HepG2 (cell line): ENCODE results near the gene RCC1. TPM values are rescaled to one million over a fixed set of nuclear protein-coding genes. Genes with fewer than 3 reads are reported as not detected.

ENCODE experiments used
- GTF2F1 ChIP-seq: fragments of 150-350 bp; IDR thresholded peaks from 2 replicates; pipeline ENCODE4 v1.6.1; 2014; ENCODE audit warnings: low read length
- HNF4G ChIP-seq, 2 experiments: sonication (generic) in 1 of 2; formaldehyde crosslinking in 1 of 2; IDR thresholded peaks; 2 replicates each; pipeline versions ENCODE4 v1.4.0 to v1.6.1; 2011 to 2020; ENCODE audit warnings: borderline replicate concordance in 2 of 2, low read depth in 2 of 2, mild to moderate bottlenecking in 2 of 2, low read length in 1 of 2, missing genetic modification reagents in 1 of 2, moderate library complexity in 1 of 2
- ZBTB38 ChIP-seq: sonication (generic); formaldehyde crosslinking; IDR thresholded peaks from 2 replicates; pipeline ENCODE4 v1.5.1; 2020; ENCODE audit warnings: mild to moderate bottlenecking, missing genetic modification reagents
- ZNF275 ChIP-seq: sonication (generic); formaldehyde crosslinking; IDR thresholded peaks from 2 replicates; pipeline ENCODE4 v1.8.0; 2022; ENCODE audit warnings: missing genetic modification reagents, mild to moderate bottlenecking, inconsistent platforms, borderline replicate concordance
- ZNF33B ChIP-seq: sonication (generic); formaldehyde crosslinking; IDR thresholded peaks from 2 replicates; pipeline ENCODE4 v1.5.1; 2020; ENCODE audit warnings: mild to moderate bottlenecking, missing genetic modification reagents
- ZNF878 ChIP-seq: sonication (generic); formaldehyde crosslinking; IDR thresholded peaks from 2 replicates; pipeline ENCODE4 v1.8.1; 2023; ENCODE audit warnings: mild to moderate bottlenecking, missing genetic modification reagents, moderate library complexity
- ZSCAN21 ChIP-seq: sonication (generic); formaldehyde crosslinking; IDR thresholded peaks from 2 replicates; pipeline ENCODE4 v1.8.0; 2022; ENCODE audit warnings: mild to moderate bottlenecking, missing genetic modification reagents, moderate library complexity, borderline replicate concordance
- polyA plus RNA-seq, 8 experiments: library from polyadenylated mRNA; depleted of rRNA in 3 of 8; stranded (reverse) in 7 of 8; unstranded in 1 of 8; fragments of >200 nt; fragmentation: Illumina TruSeq in 4 of 8; extraction: Trizol in 4 of 8; gene quantifications; 2 replicates each; pipeline versions ENCODE4 v1.2.1 to v1.2.3, GENCODE V29; 2011 to 2016; ENCODE audit warnings: low read depth in 4 of 8, missing spikeins in 1 of 8, mixed read lengths in 1 of 8; ENCODE audit not compliant: insufficient read depth in 1 of 8
- total RNA-seq, 5 experiments: library from RNA; depleted of rRNA; stranded (reverse); fragments of >200 nt; fragmentation: Illumina TruSeq; extraction: Trizol; gene quantifications; 2 replicates each; pipeline ENCODE4 v1.2.3, GENCODE V29; 2016; ENCODE audit warnings: low read depth in 1 of 5
- TF ChIP-seq, protein P1 (sequence below): sonication (generic); formaldehyde crosslinking; conservative IDR thresholded peaks from 2 replicates; pipeline ENCODE4 v1.8.0; 2022; ENCODE audit warnings: missing genetic modification reagents
- TF ChIP-seq, protein P2 (sequence below): IDR thresholded peaks from 2 replicates; pipeline ENCODE4 v1.6.1; 2016; ENCODE audit warnings: low read depth
- TF ChIP-seq, protein P3 (sequence below): sonication (generic); formaldehyde crosslinking; IDR thresholded peaks from 2 replicates; pipeline ENCODE4 v1.5.1; 2020; ENCODE audit warnings: mild to moderate bottlenecking, moderate library complexity, missing genetic modification reagents
- TF ChIP-seq, protein P4 (sequence below): sonication (generic); formaldehyde crosslinking; IDR thresholded peaks from 2 replicates; pipeline ENCODE4 v1.5.0; 2020; ENCODE audit warnings: mild to moderate bottlenecking, missing genetic modification reagents, borderline replicate concordance

RCC1 gene
- total and polyA plus RNA-seq, 2 of the 13 experiments (the other 11 are each of a cell fraction or from before 2014, with no cell fraction given), result 47.2 to 80.8 TPM

DNA sequence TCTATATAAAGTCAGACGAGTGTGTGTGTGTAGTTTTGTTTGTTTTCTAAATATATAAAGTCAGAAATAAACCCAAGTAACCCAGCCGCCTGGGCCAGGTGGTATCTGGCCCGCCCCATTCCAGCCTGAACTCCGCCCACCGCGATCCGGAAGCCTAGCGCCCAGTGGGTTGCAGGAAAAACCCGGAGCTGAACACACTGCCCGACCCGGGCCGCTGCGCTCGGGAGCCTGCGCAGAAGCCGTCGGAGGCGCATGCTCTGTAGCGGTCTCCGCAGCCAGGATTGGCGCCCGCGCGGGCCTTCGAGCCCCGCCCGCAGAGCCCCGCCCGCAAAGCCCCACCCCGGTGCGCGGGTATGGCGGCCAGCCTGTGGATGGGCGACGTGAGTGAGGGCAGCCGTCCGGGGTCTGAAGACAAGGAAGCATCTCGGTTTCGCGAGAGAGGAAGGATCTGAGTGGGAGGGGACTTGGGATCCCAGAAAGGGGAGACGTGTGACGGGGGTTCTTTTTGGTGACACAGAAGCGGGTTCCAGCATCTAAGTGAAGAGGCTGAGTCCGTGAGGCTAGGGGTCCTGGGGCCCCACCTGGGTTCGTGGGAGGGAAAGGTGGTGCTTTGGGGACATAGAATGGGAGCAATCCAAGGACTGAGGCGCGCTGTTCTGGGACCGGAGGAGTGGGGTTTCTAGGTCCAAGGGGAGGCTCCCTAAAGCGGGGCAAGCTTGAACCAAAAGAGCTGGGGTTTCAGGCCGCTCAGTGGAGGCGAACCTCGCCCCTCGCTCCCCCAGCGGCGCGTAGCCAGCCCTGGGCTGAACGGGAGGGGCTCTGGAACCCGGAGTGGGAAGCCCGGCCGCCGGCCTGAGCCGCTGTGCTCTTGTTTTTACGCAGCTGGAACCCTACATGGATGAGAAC lies 47.2 kb downstream of the RCC1 start, which contains the start of gene TRNAU1AP (continued):
- TF ChIP-seq, protein P1, sequence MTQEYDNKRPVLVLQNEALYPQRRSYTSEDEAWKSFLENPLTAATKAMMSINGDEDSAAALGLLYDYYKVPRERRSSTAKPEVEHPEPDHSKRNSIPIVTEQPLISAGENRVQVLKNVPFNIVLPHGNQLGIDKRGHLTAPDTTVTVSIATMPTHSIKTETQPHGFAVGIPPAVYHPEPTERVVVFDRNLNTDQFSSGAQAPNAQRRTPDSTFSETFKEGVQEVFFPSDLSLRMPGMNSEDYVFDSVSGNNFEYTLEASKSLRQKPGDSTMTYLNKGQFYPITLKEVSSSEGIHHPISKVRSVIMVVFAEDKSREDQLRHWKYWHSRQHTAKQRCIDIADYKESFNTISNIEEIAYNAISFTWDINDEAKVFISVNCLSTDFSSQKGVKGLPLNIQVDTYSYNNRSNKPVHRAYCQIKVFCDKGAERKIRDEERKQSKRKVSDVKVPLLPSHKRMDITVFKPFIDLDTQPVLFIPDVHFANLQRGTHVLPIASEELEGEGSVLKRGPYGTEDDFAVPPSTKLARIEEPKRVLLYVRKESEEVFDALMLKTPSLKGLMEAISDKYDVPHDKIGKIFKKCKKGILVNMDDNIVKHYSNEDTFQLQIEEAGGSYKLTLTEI (CRISPR knock-in tag), result no peak
- 0 out of 2 replicates have a peak, but pooled peaks have one; percentile 48 for TF ChIP-seq ZSCAN21
- TF ChIP-seq ZNF33B (CRISPR knock-in tag), result peak; percentile 81; the same call in 1 of the 2 replicates
- TF ChIP-seq, protein P2, sequence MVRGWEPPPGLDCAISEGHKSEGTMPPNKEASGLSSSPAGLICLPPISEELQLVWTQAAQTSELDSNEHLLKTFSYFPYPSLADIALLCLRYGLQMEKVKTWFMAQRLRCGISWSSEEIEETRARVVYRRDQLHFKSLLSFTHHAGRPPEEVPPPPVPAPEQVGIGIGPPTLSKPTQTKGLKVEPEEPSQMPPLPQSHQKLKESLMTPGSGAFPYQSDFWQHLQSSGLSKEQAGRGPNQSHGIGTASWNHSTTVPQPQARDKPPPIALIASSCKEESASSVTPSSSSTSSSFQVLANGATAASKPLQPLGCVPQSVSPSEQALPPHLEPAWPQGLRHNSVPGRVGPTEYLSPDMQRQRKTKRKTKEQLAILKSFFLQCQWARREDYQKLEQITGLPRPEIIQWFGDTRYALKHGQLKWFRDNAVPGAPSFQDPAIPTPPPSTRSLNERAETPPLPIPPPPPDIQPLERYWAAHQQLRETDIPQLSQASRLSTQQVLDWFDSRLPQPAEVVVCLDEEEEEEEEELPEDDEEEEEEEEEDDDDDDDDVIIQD (CRISPR knock-in tag), result peak; percentile 65; the same call in 1 of the 2 replicates
- TF ChIP-seq ZNF275 (CRISPR knock-in tag), result peak; percentile 83
- TF ChIP-seq, protein P3, sequence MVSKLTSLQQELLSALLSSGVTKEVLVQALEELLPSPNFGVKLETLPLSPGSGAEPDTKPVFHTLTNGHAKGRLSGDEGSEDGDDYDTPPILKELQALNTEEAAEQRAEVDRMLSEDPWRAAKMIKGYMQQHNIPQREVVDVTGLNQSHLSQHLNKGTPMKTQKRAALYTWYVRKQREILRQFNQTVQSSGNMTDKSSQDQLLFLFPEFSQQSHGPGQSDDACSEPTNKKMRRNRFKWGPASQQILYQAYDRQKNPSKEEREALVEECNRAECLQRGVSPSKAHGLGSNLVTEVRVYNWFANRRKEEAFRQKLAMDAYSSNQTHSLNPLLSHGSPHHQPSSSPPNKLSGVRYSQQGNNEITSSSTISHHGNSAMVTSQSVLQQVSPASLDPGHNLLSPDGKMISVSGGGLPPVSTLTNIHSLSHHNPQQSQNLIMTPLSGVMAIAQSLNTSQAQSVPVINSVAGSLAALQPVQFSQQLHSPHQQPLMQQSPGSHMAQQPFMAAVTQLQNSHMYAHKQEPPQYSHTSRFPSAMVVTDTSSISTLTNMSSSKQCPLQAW (CRISPR knock-in tag), result peak; percentile 56
- no peak for TF ChIP-seq HNF4G (IDR thresholded peaks at IDR 0.05; ENCODE audit: borderline replicate concordance, low read depth, low read length)
- peak; percentile 46; the same call in 1 of the 2 replicates for TF ChIP-seq HNF4G (CRISPR knock-in tag; IDR thresholded peaks at IDR 0.05; ENCODE audit: borderline replicate concordance, low read depth)
- TF ChIP-seq, protein P4, sequence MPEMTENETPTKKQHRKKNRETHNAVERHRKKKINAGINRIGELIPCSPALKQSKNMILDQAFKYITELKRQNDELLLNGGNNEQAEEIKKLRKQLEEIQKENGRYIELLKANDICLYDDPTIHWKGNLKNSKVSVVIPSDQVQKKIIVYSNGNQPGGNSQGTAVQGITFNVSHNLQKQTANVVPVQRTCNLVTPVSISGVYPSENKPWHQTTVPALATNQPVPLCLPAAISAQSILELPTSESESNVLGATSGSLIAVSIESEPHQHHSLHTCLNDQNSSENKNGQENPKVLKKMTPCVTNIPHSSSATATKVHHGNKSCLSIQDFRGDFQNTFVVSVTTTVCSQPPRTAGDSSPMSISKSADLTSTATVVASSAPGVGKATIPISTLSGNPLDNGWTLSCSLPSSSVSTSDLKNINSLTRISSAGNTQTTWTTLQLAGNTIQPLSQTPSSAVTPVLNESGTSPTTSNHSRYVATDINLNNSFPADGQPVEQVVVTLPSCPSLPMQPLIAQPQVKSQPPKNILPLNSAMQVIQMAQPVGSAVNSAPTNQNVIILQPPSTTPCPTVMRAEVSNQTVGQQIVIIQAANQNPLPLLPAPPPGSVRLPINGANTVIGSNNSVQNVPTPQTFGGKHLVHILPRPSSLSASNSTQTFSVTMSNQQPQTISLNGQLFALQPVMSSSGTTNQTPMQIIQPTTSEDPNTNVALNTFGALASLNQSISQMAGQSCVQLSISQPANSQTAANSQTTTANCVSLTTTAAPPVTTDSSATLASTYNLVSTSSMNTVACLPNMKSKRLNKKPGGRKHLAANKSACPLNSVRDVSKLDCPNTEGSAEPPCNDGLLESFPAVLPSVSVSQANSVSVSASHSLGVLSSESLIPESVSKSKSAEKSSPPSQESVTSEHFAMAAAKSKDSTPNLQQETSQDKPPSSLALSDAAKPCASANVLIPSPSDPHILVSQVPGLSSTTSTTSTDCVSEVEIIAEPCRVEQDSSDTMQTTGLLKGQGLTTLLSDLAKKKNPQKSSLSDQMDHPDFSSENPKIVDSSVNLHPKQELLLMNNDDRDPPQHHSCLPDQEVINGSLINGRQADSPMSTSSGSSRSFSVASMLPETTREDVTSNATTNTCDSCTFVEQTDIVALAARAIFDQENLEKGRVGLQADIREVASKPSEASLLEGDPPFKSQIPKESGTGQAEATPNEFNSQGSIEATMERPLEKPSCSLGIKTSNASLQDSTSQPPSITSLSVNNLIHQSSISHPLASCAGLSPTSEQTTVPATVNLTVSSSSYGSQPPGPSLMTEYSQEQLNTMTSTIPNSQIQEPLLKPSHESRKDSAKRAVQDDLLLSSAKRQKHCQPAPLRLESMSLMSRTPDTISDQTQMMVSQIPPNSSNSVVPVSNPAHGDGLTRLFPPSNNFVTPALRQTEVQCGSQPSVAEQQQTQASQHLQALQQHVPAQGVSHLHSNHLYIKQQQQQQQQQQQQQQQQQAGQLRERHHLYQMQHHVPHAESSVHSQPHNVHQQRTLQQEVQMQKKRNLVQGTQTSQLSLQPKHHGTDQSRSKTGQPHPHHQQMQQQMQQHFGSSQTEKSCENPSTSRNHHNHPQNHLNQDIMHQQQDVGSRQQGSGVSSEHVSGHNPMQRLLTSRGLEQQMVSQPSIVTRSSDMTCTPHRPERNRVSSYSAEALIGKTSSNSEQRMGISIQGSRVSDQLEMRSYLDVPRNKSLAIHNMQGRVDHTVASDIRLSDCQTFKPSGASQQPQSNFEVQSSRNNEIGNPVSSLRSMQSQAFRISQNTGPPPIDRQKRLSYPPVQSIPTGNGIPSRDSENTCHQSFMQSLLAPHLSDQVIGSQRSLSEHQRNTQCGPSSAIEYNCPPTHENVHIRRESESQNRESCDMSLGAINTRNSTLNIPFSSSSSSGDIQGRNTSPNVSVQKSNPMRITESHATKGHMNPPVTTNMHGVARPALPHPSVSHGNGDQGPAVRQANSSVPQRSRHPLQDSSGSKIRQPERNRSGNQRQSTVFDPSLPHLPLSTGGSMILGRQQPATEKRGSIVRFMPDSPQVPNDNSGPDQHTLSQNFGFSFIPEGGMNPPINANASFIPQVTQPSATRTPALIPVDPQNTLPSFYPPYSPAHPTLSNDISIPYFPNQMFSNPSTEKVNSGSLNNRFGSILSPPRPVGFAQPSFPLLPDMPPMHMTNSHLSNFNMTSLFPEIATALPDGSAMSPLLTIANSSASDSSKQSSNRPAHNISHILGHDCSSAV (CRISPR knock-in tag), result no peak
- no peak for TF ChIP-seq GTF2F1
- no peak; the same call in 1 of the 2 replicates for TF ChIP-seq ZNF878 (CRISPR knock-in tag)
- TF ChIP-seq ZBTB38, result peak; percentile 70
